HepG2 (cell line): ENCODE measurements around the gene IZUMO2. TPM values are rescaled to one million over a fixed set of nuclear protein-coding genes. Genes with fewer than 3 reads are reported as not detected.
"Not testable (repeated sequence)": the region's sequence is repeated elsewhere in the genome, so short reads cannot be mapped to it uniquely, and the experiment has no call there.

ENCODE experiments used
- ATAC-seq: fragments of 200-7000 bp; cut with Tn5 transposase; 3 replicates; pipeline ENCODE4 v1.9.1; 2020; ENCODE audit warnings: mild to moderate bottlenecking, moderate library complexity
- BruUV-seq: library from RNA; stranded (reverse); fragments of 400-500 nt; replicated peaks from 2 replicates; lab custom pipeline; 2021; lab: Mats Ljungman, UMichigan
- CTCF ChIA-PET: fragments of 300-600 bp; formaldehyde crosslinking; extraction: SDS; loops from one replicate; lab custom pipeline; 2021; ENCODE audit warnings: low total read pairs, inconsistent platforms, low intra/inter-chr PET ratio; lab: Yijun Ruan, JAX
- POLR2A ChIA-PET: fragments of 350-600 bp; sonication (Branson Sonifier 250); formaldehyde crosslinking; loops from one replicate; lab custom pipeline; 2020; ENCODE audit warnings: antibody characterized with exemption, inconsistent platforms; lab: Yijun Ruan, JAX
- DNase-seq: peaks from one replicate; pipeline ENCODE4 v3.0.0-alpha.2; 2015; ENCODE audit warnings: low spot score
- FAIRE-seq: peaks from 3 replicates; lab custom pipeline; 2011; peaks lifted over from hg19 to GRCh38; lab: Jason Lieb, UNC
- H2AFZ ChIP-seq: one replicate; pipeline ENCODE4 v1.6.1; 2011; ENCODE audit warnings: low read length, inconsistent platforms
- H3K27ac ChIP-seq: fragments of 300-600 bp; 3 replicates; pipeline ENCODE4 v1.8.0; 2011; ENCODE audit warnings: mixed run types, mild to moderate bottlenecking, mixed read lengths, low read length, inconsistent platforms; ENCODE audit not compliant: insufficient read depth; ENCODE audit errors: extremely low read length
- H3K27me3 ChIP-seq, 2 experiments: fragments of 200-600 bp in 1 of 2; 2 replicates in 1 of 2; 3 replicates in 1 of 2; pipeline versions ENCODE4 v1.6.0 to v1.8.0; 2011; ENCODE audit warnings: low read length in 2 of 2, mild to moderate bottlenecking in 2 of 2, moderate library complexity in 2 of 2, inconsistent platforms in 1 of 2; ENCODE audit not compliant: insufficient read depth in 2 of 2, control insufficient read depth in 1 of 2
- H3K36me3 ChIP-seq, 2 experiments: fragments of 200-600 bp in 1 of 2; replicated peaks in 1 of 2; 2 replicates in 1 of 2; 3 replicates in 1 of 2; pipeline versions ENCODE4 v1.5.1 to v1.8.0; 2011; ENCODE audit warnings: low read length in 2 of 2, inconsistent platforms in 1 of 2; ENCODE audit not compliant: insufficient read depth in 2 of 2, control insufficient read depth in 1 of 2
- H3K4me1 ChIP-seq: 2 replicates; pipeline ENCODE4 v1.5.1; 2012; ENCODE audit warnings: low read length, inconsistent platforms; ENCODE audit not compliant: insufficient read depth
- H3K4me2 ChIP-seq: 2 replicates; pipeline ENCODE4 v1.6.0; 2011; ENCODE audit warnings: low read depth, low read length, inconsistent platforms
- H3K4me3 ChIP-seq, 3 experiments: fragments of 200-600 bp in 1 of 3; sonication (generic), shearing (Covaris generic) in 1 of 3; replicated peaks in 1 of 3; 2 replicates each; pipeline ENCODE4 v1.5.1; 2011 to 2016; ENCODE audit warnings: low read length in 3 of 3, inconsistent platforms in 2 of 3, low read depth in 2 of 3, mild to moderate bottlenecking in 2 of 3, control low read depth in 1 of 3, mixed read lengths in 1 of 3; ENCODE audit not compliant: insufficient read depth in 1 of 3
- H3K79me2 ChIP-seq: one replicate; pipeline ENCODE4 v1.6.1; 2011; ENCODE audit warnings: low read length, inconsistent platforms; ENCODE audit not compliant: insufficient read depth
- H3K9ac ChIP-seq: 2 replicates; pipeline ENCODE4 v1.6.0; 2011; ENCODE audit warnings: mild to moderate bottlenecking, low read depth, low read length, inconsistent platforms; ENCODE audit not compliant: insufficient read depth
- H3K9me3 ChIP-seq: 2 replicates; pipeline ENCODE4 v1.5.1; 2012; ENCODE audit warnings: mild to moderate bottlenecking, low read length
- H4K20me1 ChIP-seq: 2 replicates; pipeline ENCODE4 v1.6.0; 2011; ENCODE audit warnings: inconsistent platforms, mild to moderate bottlenecking, low read length, moderate library complexity; ENCODE audit not compliant: insufficient read depth
- CC2D1A ChIP-seq: sonication (generic); formaldehyde crosslinking; IDR thresholded peaks from 2 replicates; pipeline ENCODE4 v1.8.1; 2023; ENCODE audit warnings: mild to moderate bottlenecking, missing genetic modification reagents
- NBN ChIP-seq: fragments of 450-650 bp; conservative IDR thresholded peaks from 2 replicates; pipeline ENCODE4 v1.6.1; 2017
- RAD51 ChIP-seq: fragments of 450-650 bp; IDR thresholded peaks from 2 replicates; pipeline ENCODE4 v1.6.1; 2016; ENCODE audit warnings: borderline replicate concordance
- SPEN ChIP-seq: sonication (generic); formaldehyde crosslinking; IDR thresholded peaks from 2 replicates; pipeline ENCODE4 v1.5.1; 2020; ENCODE audit warnings: low read depth, mild to moderate bottlenecking, missing genetic modification reagents
- TBX3 ChIP-seq: fragments of 450-650 bp; IDR thresholded peaks from 2 replicates; pipeline ENCODE4 v1.6.1; 2017; ENCODE audit warnings: antibody characterized with exemption, mild to moderate bottlenecking, inconsistent platforms, borderline replicate concordance
- TGIF2 ChIP-seq: IDR thresholded peaks from 2 replicates; pipeline ENCODE4 v1.6.1; 2016; ENCODE audit warnings: control low read depth, missing compliant biosample characterization
- YEATS2 ChIP-seq: sonication (generic); formaldehyde crosslinking; IDR thresholded peaks from 2 replicates; pipeline ENCODE4 v1.4.0; 2020; ENCODE audit warnings: missing genetic modification reagents, borderline replicate concordance
- ZNF282 ChIP-seq: fragments of 450-650 bp; IDR thresholded peaks from 2 replicates; pipeline ENCODE4 v1.6.1; 2018; ENCODE audit not compliant: partially characterized antibody
- WGBS: methylation state at CpG from one replicate; pipeline ENCODE4 v1.1.6; 2017; ENCODE audit warnings: low lambda C conversion rate; 5-methylcytosine and 5-hydroxymethylcytosine counted together
- in situ Hi-C: cut with HindIII; loops from 2 replicates; pipeline ENCODE4 v1.10.0; 2017; ENCODE audit warnings: low pct_unique_long_range_greater_than_20kb; ENCODE audit not compliant: extremely low pct_ligation_motif_present
- intact Hi-C: fragments of 100-400 bp; cut with micrococcal nuclease; formaldehyde crosslinking; loops from one replicate; pipeline ENCODE4 v1.10.0; 2022; ENCODE audit not compliant: unreplicated experiment
- polyA plus RNA-seq, 8 experiments: library from polyadenylated mRNA; depleted of rRNA in 3 of 8; stranded (reverse) in 7 of 8; unstranded in 1 of 8; fragments of >200 nt; fragmentation: Illumina TruSeq in 4 of 8; extraction: Trizol in 4 of 8; gene quantifications; 2 replicates each; pipeline versions ENCODE4 v1.2.1 to v1.2.3, GENCODE V29; 2011 to 2016; ENCODE audit warnings: low read depth in 4 of 8, missing spikeins in 1 of 8, mixed read lengths in 1 of 8; ENCODE audit not compliant: insufficient read depth in 1 of 8
- total RNA-seq, 5 experiments: library from RNA; depleted of rRNA; stranded (reverse); fragments of >200 nt; fragmentation: Illumina TruSeq; extraction: Trizol; gene quantifications; 2 replicates each; pipeline ENCODE4 v1.2.3, GENCODE V29; 2016; ENCODE audit warnings: low read depth in 1 of 5

Gene IZUMO2
- total and polyA plus RNA-seq, 2 of the 13 experiments (the other 11 are each of a cell fraction or from before 2014, with no cell fraction given) = not detected

DNA sequence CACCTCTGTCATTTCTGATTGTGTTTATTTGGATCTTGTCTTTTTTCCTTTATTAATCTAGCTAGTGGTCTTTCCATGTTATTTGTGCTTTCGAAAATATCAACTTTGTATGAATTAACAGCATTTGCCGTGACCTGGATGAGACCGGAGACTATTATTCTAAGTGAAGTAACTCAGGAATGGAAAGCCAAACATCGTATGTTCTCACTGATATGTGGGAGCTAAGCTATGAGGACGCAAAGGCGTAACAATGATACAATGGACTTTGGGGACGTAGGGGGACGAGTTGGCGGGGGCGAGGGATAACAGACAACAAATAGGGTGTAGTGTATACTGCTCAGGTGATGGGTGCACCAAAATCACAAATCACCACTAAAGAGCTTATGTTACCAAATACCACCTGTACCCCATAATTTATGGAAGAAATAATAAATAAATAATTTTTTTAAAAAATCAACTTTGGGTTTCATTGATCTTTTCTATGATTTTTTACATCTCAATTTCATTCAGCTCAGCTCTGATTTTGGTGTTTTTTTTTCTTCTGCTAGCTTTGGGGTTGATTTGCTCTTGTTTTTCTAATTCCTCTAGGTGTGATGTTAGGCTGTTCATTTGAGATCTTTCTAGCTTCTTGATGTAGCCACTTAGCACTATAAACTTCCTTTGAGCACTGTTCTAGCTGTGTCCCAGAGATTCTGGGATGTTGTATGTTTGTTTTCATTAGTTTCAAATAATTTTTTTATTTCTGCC lies 27.1 kb downstream of the IZUMO2 start (continued):
- peak; percentile 73; the same call in 1 of the 2 replicates for TF ChIP-seq NBN
- TF ChIP-seq RAD51 = 0 out of 2 replicates have a peak, but pooled peaks have one; percentile 15
- 0 out of 2 replicates have a peak, but pooled peaks have one; percentile 25 for TF ChIP-seq SPEN (CRISPR knock-in tag)
- 0 out of 2 replicates have a peak, but pooled peaks have one; percentile 17 for TF ChIP-seq YEATS2
- TF ChIP-seq CC2D1A (CRISPR knock-in tag) = 0 out of 2 replicates have a peak, but pooled peaks have one; percentile 57
- 0 out of 2 replicates have a peak, but pooled peaks have one; percentile 21 for TF ChIP-seq TGIF2 (CRISPR knock-in tag)
- TF ChIP-seq TBX3 = 0 out of 2 replicates have a peak, but pooled peaks have one; percentile 8
- TF ChIP-seq ZNF282 = peak; percentile 49
- TF ChIP-seq, all 625 proteins: peak for 20; not testable (repeated sequence) for 605

- ATAC-seq, H4K20me1 ChIP-seq, H3K9ac ChIP-seq, FAIRE-seq, in situ Hi-C loops, H3K4me2 ChIP-seq, H3K27ac ChIP-seq, H3K36me3 ChIP-seq, H3K79me2 ChIP-seq, H3K4me3 ChIP-seq, intact Hi-C loops, BruUV-seq, CTCF ChIA-PET, POLR2A ChIA-PET, DNase-seq, H3K27me3 ChIP-seq, H2AFZ ChIP-seq, H3K9me3 ChIP-seq: not testable (repeated sequence)
- 35% methylated on average over 20 of the region's 21 CpGs for WGBS
- peaks cover 13% of the 10 kb centered on the region for H3K4me1 ChIP-seq
These were observed 28.0 kb downstream of the IZUMO2 start for GRCh38 chr19:50134777-50135719.
